ENCODE data around the gene CAMSAP1.

- no peak for TF ChIP-seq POLR2AphosphoS5 (IDR thresholded peaks at IDR 0.05; ENCODE audit: low read depth, low read length)
- no peak for TF ChIP-seq POLR2A (IDR thresholded peaks at IDR 0.05; ENCODE audit: low read depth, low read length)
- TF ChIP-seq POU2F2 (IDR thresholded peaks at IDR 0.05; ENCODE audit: low read depth, low read length), result no peak
- no peak for TF ChIP-seq TAF1 (IDR thresholded peaks at IDR 0.05; ENCODE audit: low read depth, low read length)
Observed at GRCh38 chr9:135774794-135775525, 132.4 kb downstream of the CAMSAP1 start.

All from GM12891 (cell line).